Smooth muscle cell (in vitro differentiated cells): ENCODE data around the gene CD9. TPM values are rescaled to one million over a fixed set of nuclear protein-coding genes. Genes with fewer than 3 reads are reported as not detected.

Experiments used
- DNase-seq: peaks from one replicate; lab custom pipeline; 2025; ENCODE audit not compliant: unreplicated experiment; lab: John Stamatoyannopoulos, UW
- H2AFZ ChIP-seq: fragments of 200-600 bp; sonication (generic); 2 replicates; pipeline ENCODE4 v1.6.0; 2016; ENCODE audit warnings: antibody characterized with exemption, low read depth, mild to moderate bottlenecking
- H3F3A ChIP-seq: fragments of 200-600 bp; sonication (generic); 2 replicates; pipeline ENCODE4 v1.6.0; 2017; ENCODE audit warnings: antibody characterized with exemption, low read depth
- H3K27ac ChIP-seq: fragments of 200-600 bp; sonication (generic); 2 replicates; pipeline ENCODE4 v1.5.1; 2016; ENCODE audit warnings: low read depth, mild to moderate bottlenecking
- H3K27me3 ChIP-seq: fragments of 200-600 bp; sonication (generic); 2 replicates; pipeline ENCODE4 v1.6.1; 2016; ENCODE audit warnings: low read depth, mild to moderate bottlenecking
- H3K36me3 ChIP-seq: fragments of 200-600 bp; sonication (generic); 2 replicates; pipeline ENCODE4 v1.5.1; 2016; ENCODE audit warnings: low read depth
- H3K4me1 ChIP-seq: fragments of 200-600 bp; sonication (generic); 2 replicates; pipeline ENCODE4 v1.5.1; 2016; ENCODE audit warnings: low read depth
- H3K4me2 ChIP-seq: fragments of 200-600 bp; sonication (generic); 2 replicates; pipeline ENCODE4 v1.6.0; 2016; ENCODE audit warnings: mild to moderate bottlenecking
- H3K4me3 ChIP-seq: fragments of 200-600 bp; sonication (generic); 2 replicates; pipeline ENCODE4 v1.5.1; 2016; ENCODE audit warnings: mild to moderate bottlenecking
- H3K79me2 ChIP-seq: fragments of 200-600 bp; sonication (generic); 2 replicates; pipeline ENCODE4 v1.6.0; 2016; ENCODE audit warnings: low read depth, mild to moderate bottlenecking
- H3K9ac ChIP-seq: fragments of 200-600 bp; sonication (generic); 2 replicates; pipeline ENCODE4 v1.6.0; 2016; ENCODE audit warnings: low read depth
- H3K9me3 ChIP-seq: fragments of 200-600 bp; sonication (generic); replicated peaks from 2 replicates; pipeline ENCODE4 v1.5.1; 2016; ENCODE audit warnings: low read depth
- H4K20me1 ChIP-seq: fragments of 200-600 bp; sonication (generic); 2 replicates; pipeline ENCODE4 v1.6.0; 2016; ENCODE audit warnings: low read depth
- WGBS: methylation state at CpG from one replicate; pipeline ENCODE4 v1.1.7; 2016; ENCODE audit warnings: low lambda C conversion rate; 5-methylcytosine and 5-hydroxymethylcytosine counted together
- polyA plus RNA-seq: library from polyadenylated mRNA; unstranded; fragments of >200 nt; fragmentation: Nextera tagmentation; extraction: Ambion mirVana; gene quantifications from 2 replicates; pipeline ENCODE4 v1.2.1, GENCODE V29; 2016
- total RNA-seq: library from RNA; depleted of rRNA; stranded (reverse); fragments of >200 nt; gene quantifications from 2 replicates; pipeline ENCODE4 v1.2.3, GENCODE V29; 2014
- TF ChIP-seq, protein P1 (sequence below): fragments of 200-600 bp; sonication (generic); IDR thresholded peaks from 2 replicates; pipeline ENCODE4 v1.5.1; 2017; ENCODE audit warnings: borderline replicate concordance, mild to moderate bottlenecking, antibody characterized with exemption; ENCODE audit not compliant: insufficient read depth, poor library complexity, severe bottlenecking

Gene CD9
- total and polyA plus RNA-seq, 2 experiments from 2014 or later: 144 to 207 TPM

DNA sequence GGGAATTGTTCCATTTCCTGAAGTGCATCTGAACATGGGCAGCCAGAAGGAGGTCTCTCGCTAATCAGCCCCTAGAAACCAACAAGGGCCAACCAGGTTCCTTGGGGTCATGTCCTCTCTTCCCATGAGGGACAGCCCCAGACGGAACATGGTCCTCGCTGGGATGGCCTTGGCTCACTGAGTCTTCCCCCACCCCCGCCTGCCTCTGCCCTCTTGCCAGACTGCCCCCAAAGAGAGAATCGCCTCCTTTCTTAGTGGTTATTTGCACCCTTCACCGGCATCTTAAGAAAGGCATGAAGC is 36.4 kb downstream of the CD9 start:
- Histone ChIP-seq H3K36me3 (peaks cover 5% of the 10 kb centered on the region), H3K4me2 (no peak overlapping the region), H3K4me3 (no peak overlapping the region), H3K79me2 (peaks cover 10% of the 10 kb centered on the region), H3F3A (no peaks in the 10 kb centered on the region), H2AFZ (no peak overlapping the region), H3K4me1 (peaks cover 10% of the 10 kb centered on the region), H3K27ac (no peak overlapping the region), H3K9me3 (no peaks in the 10 kb centered on the region), H3K27me3 (no peaks in the 10 kb centered on the region), H4K20me1 (no peaks in the 10 kb centered on the region), H3K9ac (no peak overlapping the region)
- 99% methylated on average over 6 of the region's 6 CpGs for WGBS
- TF ChIP-seq, protein P1, sequence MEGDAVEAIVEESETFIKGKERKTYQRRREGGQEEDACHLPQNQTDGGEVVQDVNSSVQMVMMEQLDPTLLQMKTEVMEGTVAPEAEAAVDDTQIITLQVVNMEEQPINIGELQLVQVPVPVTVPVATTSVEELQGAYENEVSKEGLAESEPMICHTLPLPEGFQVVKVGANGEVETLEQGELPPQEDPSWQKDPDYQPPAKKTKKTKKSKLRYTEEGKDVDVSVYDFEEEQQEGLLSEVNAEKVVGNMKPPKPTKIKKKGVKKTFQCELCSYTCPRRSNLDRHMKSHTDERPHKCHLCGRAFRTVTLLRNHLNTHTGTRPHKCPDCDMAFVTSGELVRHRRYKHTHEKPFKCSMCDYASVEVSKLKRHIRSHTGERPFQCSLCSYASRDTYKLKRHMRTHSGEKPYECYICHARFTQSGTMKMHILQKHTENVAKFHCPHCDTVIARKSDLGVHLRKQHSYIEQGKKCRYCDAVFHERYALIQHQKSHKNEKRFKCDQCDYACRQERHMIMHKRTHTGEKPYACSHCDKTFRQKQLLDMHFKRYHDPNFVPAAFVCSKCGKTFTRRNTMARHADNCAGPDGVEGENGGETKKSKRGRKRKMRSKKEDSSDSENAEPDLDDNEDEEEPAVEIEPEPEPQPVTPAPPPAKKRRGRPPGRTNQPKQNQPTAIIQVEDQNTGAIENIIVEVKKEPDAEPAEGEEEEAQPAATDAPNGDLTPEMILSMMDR: no peak
- DNase-seq: no peak

DNA sequence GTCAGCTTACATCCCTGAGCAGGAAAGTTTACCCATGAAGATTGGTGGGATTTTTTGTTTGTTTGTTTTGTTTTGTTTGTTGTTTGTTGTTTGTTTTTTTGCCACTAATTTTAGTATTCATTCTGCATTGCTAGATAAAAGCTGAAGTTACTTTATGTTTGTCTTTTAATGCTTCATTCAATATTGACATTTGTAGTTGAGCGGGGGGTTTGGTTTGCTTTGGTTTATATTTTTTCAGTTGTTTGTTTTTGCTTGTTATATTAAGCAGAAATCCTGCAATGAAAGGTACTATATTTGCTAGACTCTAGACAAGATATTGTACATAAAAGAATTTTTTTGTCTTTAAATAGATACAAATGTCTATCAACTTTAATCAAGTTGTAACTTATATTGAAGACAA is 37.6 kb downstream of the CD9 start:
- H3K9ac ChIP-seq: no peak overlapping the region
- H3K4me1 ChIP-seq: peaks cover 10% of the 10 kb centered on the region
- H4K20me1 ChIP-seq: no peaks in the 10 kb centered on the region
- H3K36me3 ChIP-seq: peaks cover 5% of the 10 kb centered on the region
- H3K27me3 ChIP-seq: no peaks in the 10 kb centered on the region
- no peak overlapping the region for H3K4me2 ChIP-seq
- 100% methylated on average over 1 of the region's 1 CpG for WGBS
- H3K79me2 ChIP-seq: no peaks in the 10 kb centered on the region
- H2AFZ ChIP-seq: no peak overlapping the region
- no peaks in the 10 kb centered on the region for H3F3A ChIP-seq
- H3K27ac ChIP-seq: no peak overlapping the region
- TF ChIP-seq, protein P1: no peak
- no peaks in the 10 kb centered on the region for H3K9me3 ChIP-seq
- no peak for DNase-seq
- H3K4me3 ChIP-seq: no peak overlapping the region

DNA sequence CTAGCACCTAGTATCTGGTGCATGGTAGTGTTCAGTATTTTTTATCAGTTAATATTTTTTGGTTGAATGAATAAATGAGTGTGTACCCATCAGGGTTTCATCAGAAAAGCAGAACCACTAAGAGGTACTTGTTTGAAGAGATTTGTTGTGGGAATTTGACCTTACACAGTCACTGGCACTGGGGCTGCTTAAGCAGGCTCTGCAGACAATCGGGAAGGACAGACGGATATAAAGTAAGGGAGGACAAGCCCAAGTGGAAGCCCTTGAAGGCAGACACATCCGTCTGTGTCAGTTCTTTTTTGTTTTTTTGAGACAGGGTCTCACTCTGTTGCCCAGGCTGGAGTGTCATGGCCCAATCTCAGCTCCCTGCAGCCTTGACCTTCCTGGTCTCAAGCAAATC is 38.7 kb downstream of the CD9 start:
- no peaks in the 10 kb centered on the region for H3K27me3 ChIP-seq
- peaks cover 5% of the 10 kb centered on the region for H3K36me3 ChIP-seq
- no peak overlapping the region for H3K9ac ChIP-seq
- H3K4me2 ChIP-seq: no peak overlapping the region
- no peaks in the 10 kb centered on the region for H4K20me1 ChIP-seq
- TF ChIP-seq, protein P1: no peak
- H3K4me1 ChIP-seq: peaks cover 6% of the 10 kb centered on the region
- H2AFZ ChIP-seq: no peak overlapping the region
- DNase-seq: no peak
- H3F3A ChIP-seq: no peaks in the 10 kb centered on the region
- 91% methylated on average over 3 of the region's 3 CpGs for WGBS
- no peaks in the 10 kb centered on the region for H3K79me2 ChIP-seq
- no peak overlapping the region for H3K4me3 ChIP-seq
- no peak overlapping the region for H3K27ac ChIP-seq
- H3K9me3 ChIP-seq: no peaks in the 10 kb centered on the region

DNA sequence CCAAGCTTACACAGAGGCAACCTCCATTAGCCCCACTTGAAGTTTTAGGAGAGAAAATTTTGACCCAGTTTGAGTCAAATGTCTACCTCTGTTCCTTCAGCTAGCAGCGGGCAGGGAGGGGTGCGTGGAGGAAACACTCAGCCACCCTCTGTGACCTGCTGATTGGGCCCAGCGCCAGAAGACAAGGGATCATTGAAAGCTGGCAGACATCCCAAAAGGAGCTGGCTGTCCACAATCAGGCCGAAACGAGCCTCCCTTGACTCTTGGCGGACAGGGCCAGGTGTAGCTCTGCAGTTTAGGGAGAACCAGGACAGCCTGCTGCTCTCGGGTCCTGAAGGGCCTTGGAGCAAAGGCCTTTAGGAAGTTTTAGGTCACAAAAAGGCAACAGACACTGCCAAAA is 41.3 kb downstream of the CD9 start:
- 90% methylated on average over 7 of the region's 7 CpGs for WGBS
- H4K20me1 ChIP-seq: no peaks in the 10 kb centered on the region
- H3K4me3 ChIP-seq: no peak overlapping the region
- no peaks in the 10 kb centered on the region for H3F3A ChIP-seq
- no peaks in the 10 kb centered on the region for H3K79me2 ChIP-seq
- no peaks in the 10 kb centered on the region for H3K9me3 ChIP-seq
- no peaks in the 10 kb centered on the region for H3K27me3 ChIP-seq
- H2AFZ ChIP-seq: no peak overlapping the region
- no peak overlapping the region for H3K4me2 ChIP-seq
- H3K4me1 ChIP-seq: no peaks in the 10 kb centered on the region
- TF ChIP-seq, protein P1: no peak
- H3K36me3 ChIP-seq: peaks cover 5% of the 10 kb centered on the region
- no peak overlapping the region for H3K27ac ChIP-seq
- DNase-seq: no peak
- no peak overlapping the region for H3K9ac ChIP-seq
